Measurements from ENCODE around the gene STYK1. TPM values are rescaled to one million over a fixed set of nuclear protein-coding genes. Genes with fewer than 3 reads are reported as not detected.
"Not testable (repeated sequence)": the region's sequence is repeated elsewhere in the genome, so short reads cannot be mapped to it uniquely, and the experiment has no call there.

Gene STYK1
- total RNA-seq, 1 donor from 2014 or later: 0.79 TPM

DNA sequence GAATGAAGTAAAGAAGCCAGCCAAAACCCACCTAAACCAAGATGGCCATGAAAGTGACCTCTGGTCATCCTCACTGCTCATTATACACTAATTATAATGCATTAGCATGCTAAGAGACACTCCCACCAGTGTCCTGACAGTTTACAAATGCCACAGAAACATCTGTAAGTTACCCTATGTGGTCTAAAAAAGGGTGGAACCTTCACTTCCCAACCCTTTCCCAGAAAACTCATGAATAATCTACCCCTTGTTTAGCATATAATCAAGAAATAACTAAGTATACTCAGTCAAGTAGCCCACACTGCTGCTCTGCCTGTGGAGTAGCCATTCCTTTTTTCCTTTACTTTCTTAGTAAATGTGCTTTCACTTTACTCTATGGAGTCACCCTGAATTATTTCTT, 19.8 kb downstream of the STYK1 start:
- Mint-ChIP-seq H3K9me3 (ENCODE audit: low read depth) (peaks cover 33% of the 10 kb centered on the region), H3K4me1 (ENCODE audit: low read depth) (no peaks in the 10 kb centered on the region), H3K27ac (no peak overlapping the region), H3K4me3 (ENCODE audit: low read depth) (no peak overlapping the region), H3K36me3 (ENCODE audit: insufficient read depth) (peaks cover 2% of the 10 kb centered on the region), H3K27me3 (no peaks in the 10 kb centered on the region)
- no peak for TF ChIP-seq CTCF (IDR thresholded peaks at IDR 0.05; ENCODE audit: unreplicated experiment)
- no peak for DNase-seq (ENCODE audit: low spot score, unreplicated experiment)

- Mint-ChIP-seq H3K9me3 (ENCODE audit: low read depth) (peaks cover 29% of the 10 kb centered on the region), H3K36me3 (ENCODE audit: insufficient read depth) (peaks cover 3% of the 10 kb centered on the region)
Observed at GRCh38 chr12:10652192-10652591, 21.7 kb downstream of the STYK1 start.

DNA sequence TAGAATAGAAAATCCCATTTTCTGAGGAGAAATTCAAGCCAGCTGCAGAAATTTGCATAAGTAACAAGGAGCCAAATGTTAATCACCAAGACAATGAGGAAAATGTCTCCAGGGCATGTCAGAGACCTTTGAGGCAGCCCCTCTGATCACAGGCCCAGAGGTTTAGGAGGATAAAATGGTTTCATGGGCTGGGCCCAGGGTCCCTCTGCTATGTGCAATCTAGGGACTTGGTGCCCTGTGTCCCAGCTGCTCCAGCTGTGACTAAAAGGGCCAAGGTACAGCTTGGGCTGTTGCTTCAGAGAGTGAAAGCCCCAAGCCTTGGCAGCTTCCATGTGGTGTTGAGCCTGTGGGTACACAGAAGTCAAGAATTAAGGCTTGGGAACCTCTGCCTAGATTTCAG, 27.3 kb downstream of the STYK1 start:
- DNase-seq (ENCODE audit: low spot score, unreplicated experiment); H3K27me3 Mint-ChIP-seq; H3K27ac Mint-ChIP-seq; H3K4me1 Mint-ChIP-seq (ENCODE audit: low read depth); H3K4me3 Mint-ChIP-seq (ENCODE audit: low read depth): not testable (repeated sequence)
- peaks cover 32% of the 10 kb centered on the region for H3K9me3 Mint-ChIP-seq (ENCODE audit: low read depth)
- peaks cover 12% of the 10 kb centered on the region for H3K36me3 Mint-ChIP-seq (ENCODE audit: insufficient read depth)

More at GRCh38 chr12:10652192-10652591, 21.7 kb downstream of the STYK1 start:
- DNase-seq (ENCODE audit: low spot score, unreplicated experiment): no peak
- Mint-ChIP-seq H3K27ac (no peak overlapping the region), H3K4me1 (ENCODE audit: low read depth) (no peaks in the 10 kb centered on the region), H3K27me3 (no peaks in the 10 kb centered on the region), H3K4me3 (ENCODE audit: low read depth) (no peak overlapping the region)
- TF ChIP-seq CTCF (IDR thresholded peaks at IDR 0.05; ENCODE audit: unreplicated experiment): no peak

- Mint-ChIP-seq H3K36me3 (ENCODE audit: insufficient read depth) (peaks cover 12% of the 10 kb centered on the region), H3K27me3 (peaks cover 4% of the 10 kb centered on the region), H3K27ac (no peak overlapping the region), H3K9me3 (ENCODE audit: low read depth) (peaks cover 32% of the 10 kb centered on the region), H3K4me1 (ENCODE audit: low read depth) (no peaks in the 10 kb centered on the region), H3K4me3 (ENCODE audit: low read depth) (no peak overlapping the region)
- DNase-seq (ENCODE audit: low spot score, unreplicated experiment): no peak
- no peak for TF ChIP-seq CTCF (IDR thresholded peaks at IDR 0.05; ENCODE audit: unreplicated experiment)
Observed at GRCh38 chr12:10645910-10646309, 27.9 kb downstream of the STYK1 start.

DNA sequence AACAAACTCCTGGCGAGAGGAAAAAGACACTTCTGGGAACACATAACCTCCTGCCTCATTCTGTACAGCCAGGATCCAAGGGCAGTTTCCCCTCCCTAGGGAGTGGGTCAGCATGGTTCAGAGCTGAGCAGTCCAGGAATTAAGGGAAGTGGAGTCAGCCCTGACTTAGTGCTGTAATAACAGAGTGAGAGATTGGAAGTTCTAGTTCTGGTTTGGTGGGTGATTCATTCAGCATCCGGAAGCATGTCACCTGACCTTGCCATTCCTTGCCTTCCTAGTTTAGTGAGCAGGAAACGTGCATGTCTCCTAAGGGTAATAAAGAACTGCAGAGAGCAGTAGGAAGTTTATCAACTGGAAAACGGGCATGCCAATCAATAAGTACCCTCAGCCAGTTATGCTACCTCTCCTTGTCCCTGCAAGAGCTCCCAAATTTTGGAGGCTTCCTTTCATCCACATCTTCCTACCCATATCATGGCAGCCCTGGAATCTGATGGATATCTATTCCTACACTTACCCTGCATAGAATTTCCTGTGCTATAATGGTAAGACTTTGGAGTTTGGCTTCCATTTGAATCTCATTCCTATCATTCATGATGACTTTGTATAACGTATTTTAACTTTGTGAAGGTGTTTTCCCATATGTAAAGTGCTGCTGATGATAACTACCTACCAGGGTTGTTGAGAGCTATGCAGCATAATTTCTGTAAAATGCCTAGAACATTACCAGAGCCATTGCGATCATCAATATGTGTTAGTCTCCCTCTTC, 31.9 kb downstream of the STYK1 start:
- Mint-ChIP-seq H3K9me3 (ENCODE audit: low read depth) (peaks cover 19% of the 10 kb centered on the region), H3K27ac (no peak overlapping the region), H3K4me1 (ENCODE audit: low read depth) (peaks cover under 1% of the 10 kb centered on the region), H3K27me3 (peaks cover 4% of the 10 kb centered on the region), H3K36me3 (ENCODE audit: insufficient read depth) (peaks cover 9% of the 10 kb centered on the region), H3K4me3 (ENCODE audit: low read depth) (no peak overlapping the region)
- no peak for DNase-seq (ENCODE audit: low spot score, unreplicated experiment)
- no peak for TF ChIP-seq CTCF (IDR thresholded peaks at IDR 0.05; ENCODE audit: unreplicated experiment)

DNA sequence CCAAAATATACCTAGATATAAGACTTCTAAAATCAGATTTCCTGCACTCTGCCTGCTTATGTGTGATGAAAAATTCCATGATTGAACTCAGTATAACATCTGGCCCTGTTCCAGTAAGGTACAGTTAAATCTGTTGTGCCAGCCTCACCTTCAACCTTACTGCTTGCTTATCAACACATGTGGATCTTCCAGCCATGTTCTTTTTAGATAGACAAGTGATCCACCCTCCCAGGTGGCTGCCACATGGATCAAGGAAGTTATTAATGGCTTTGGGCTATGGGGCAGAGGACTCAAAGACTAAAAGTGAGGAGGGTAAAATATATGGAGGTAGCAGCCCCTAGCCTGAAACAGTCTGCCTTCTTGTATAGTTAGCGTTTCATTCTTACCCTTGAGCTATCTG, 35.1 kb downstream of the STYK1 start:
- Mint-ChIP-seq H3K36me3 (ENCODE audit: insufficient read depth) (no peaks in the 10 kb centered on the region), H3K9me3 (ENCODE audit: low read depth) (no peaks in the 10 kb centered on the region), H3K27ac (no peak overlapping the region), H3K27me3 (peaks cover 4% of the 10 kb centered on the region), H3K4me3 (ENCODE audit: low read depth) (no peak overlapping the region), H3K4me1 (ENCODE audit: low read depth) (peaks cover 9% of the 10 kb centered on the region)
- TF ChIP-seq CTCF (IDR thresholded peaks at IDR 0.05; ENCODE audit: unreplicated experiment): no peak
- no peak for DNase-seq (ENCODE audit: low spot score, unreplicated experiment)
